Stimulated activated naive B cell treated with anti-CD40 and anti-IgM and Interleukin-4, amounts not matched to agents 10 μg/mL and 1 μg/mL and 100 μg/mL, for 72 hours (primary cell): ENCODE results near the gene SLC35D1.
"Not testable (repeated sequence)": the region's sequence is repeated elsewhere in the genome, so short reads cannot be mapped to it uniquely, and the experiment has no call there.

ENCODE experiments used
- ATAC-seq, 2 donors: fragments of 150-1000 bp; cut with Tn5 transposase; replicated peaks; 2 replicates each; pipeline ENCODE4 v1.10.0; 2021; ENCODE audit warnings: moderate library complexity in 1 of 2
- DNase-seq: peaks from one replicate; pipeline ENCODE4 v3.0.0; 2021
- H3K27ac Mint-ChIP-seq: one replicate; pipeline ENCODE4 v1.8.0; 2022; ENCODE audit warnings: mild to moderate bottlenecking, mixed read lengths
- H3K27me3 Mint-ChIP-seq, 2 donors: one replicate each; pipeline ENCODE4 v1.8.0; 2022; ENCODE audit warnings: mixed read lengths in 2 of 2
- H3K36me3 Mint-ChIP-seq, 2 donors: one replicate each; pipeline ENCODE4 v1.8.0; 2022; ENCODE audit warnings: mixed read lengths in 2 of 2, mild to moderate bottlenecking in 1 of 2
- H3K4me1 Mint-ChIP-seq, 2 donors: one replicate each; pipeline ENCODE4 v1.8.0; 2022; ENCODE audit warnings: mixed read lengths in 2 of 2, mild to moderate bottlenecking in 1 of 2
- H3K4me3 Mint-ChIP-seq, 2 donors: one replicate each; pipeline ENCODE4 v1.8.0; 2022; ENCODE audit warnings: mild to moderate bottlenecking in 2 of 2, mixed read lengths in 2 of 2, moderate library complexity in 1 of 2
- H3K9me3 Mint-ChIP-seq, 2 donors: one replicate each; pipeline ENCODE4 v1.8.0; 2022; ENCODE audit warnings: mixed read lengths in 2 of 2, mild to moderate bottlenecking in 1 of 2

Gene SLC35D1

GRCh38 chr1:67053785-67054772 lies at the start of gene SLC35D1:
Gene SLC35D1 (minus strand): TSS chr1:67054148. CDS start chr1:67054013, 135 bp downstream.
- Mint-ChIP-seq H3K9me3 (no peaks in the 10 kb centered on the region), H3K27ac (peak within 1 kb of the TSS; percentile 98), H3K4me1 (peaks cover 8 to 27% of the 10 kb centered on the region in 2 donors), H3K4me3 (peak within 1 kb of the TSS; percentile 95 to 99), H3K27me3 (no peaks in the 10 kb centered on the region), H3K36me3 (peaks cover 2 to 5% of the 10 kb centered on the region in 2 donors)
- ATAC-seq (peak; percentile 88 to 90), DNase-seq (peak; percentile 82)

GRCh38 chr1:67103548-67103947 lies 49.6 kb upstream of the SLC35D1 start:
- no peaks in the 10 kb centered on the region for H3K9me3 Mint-ChIP-seq

GRCh38 chr1:67100833-67101232 lies 46.9 kb upstream of the SLC35D1 start:
- Mint-ChIP-seq H3K27me3 (no peaks in the 10 kb centered on the region), H3K36me3 (no peaks in the 10 kb centered on the region), H3K4me3 (no peak overlapping the region), H3K27ac (no peak overlapping the region), H3K4me1 (no peaks in the 10 kb centered on the region), H3K9me3 (no peaks in the 10 kb centered on the region)
- DNase-seq: no peak
- ATAC-seq: no peak

More at GRCh38 chr1:67103548-67103947, 49.6 kb upstream of the SLC35D1 start:
- Mint-ChIP-seq H3K36me3 (no peaks in the 10 kb centered on the region), H3K4me1 (peaks cover 2 to 10% of the 10 kb centered on the region in 2 donors), H3K27ac (no peak overlapping the region), H3K27me3 (no peaks in the 10 kb centered on the region), H3K4me3 (no peak overlapping the region)
- DNase-seq (no peak), ATAC-seq (no peak)

GRCh38 chr1:67097305-67097704 lies 43.4 kb upstream of the SLC35D1 start:
- Mint-ChIP-seq H3K27ac (no peak overlapping the region), H3K4me1 (no peaks in the 10 kb centered on the region), H3K36me3 (no peaks in the 10 kb centered on the region), H3K4me3 (no peak overlapping the region), H3K9me3 (no peaks in the 10 kb centered on the region), H3K27me3 (no peaks in the 10 kb centered on the region)
- no peak for ATAC-seq
- no peak for DNase-seq

- Mint-ChIP-seq H3K4me3 (no peak overlapping the region), H3K4me1 (no peaks in the 10 kb centered on the region), H3K27me3 (no peaks in the 10 kb centered on the region), H3K9me3 (no peaks in the 10 kb centered on the region), H3K27ac (no peak overlapping the region), H3K36me3 (no peaks in the 10 kb centered on the region)
- ATAC-seq (no peak), DNase-seq (no peak)
Observed at GRCh38 chr1:67094191-67094590, 40.2 kb upstream of the SLC35D1 start.

GRCh38 chr1:67089685-67090208 lies 35.8 kb upstream of the SLC35D1 start:
- no peak for ATAC-seq
- Mint-ChIP-seq H3K4me1 (no peaks in the 10 kb centered on the region), H3K9me3 (no peaks in the 10 kb centered on the region), H3K36me3 (no peaks in the 10 kb centered on the region), H3K4me3 (no peak overlapping the region), H3K27me3 (no peaks in the 10 kb centered on the region), H3K27ac (no peak overlapping the region)
- no peak for DNase-seq

GRCh38 chr1:67088440-67088839 lies 34.5 kb upstream of the SLC35D1 start:
- no peaks in the 10 kb centered on the region for H3K27me3 Mint-ChIP-seq
- DNase-seq (no peak), ATAC-seq (no peak)
- no peaks in the 10 kb centered on the region for H3K4me1 Mint-ChIP-seq
- H3K36me3 Mint-ChIP-seq: no peaks in the 10 kb centered on the region
- H3K9me3 Mint-ChIP-seq: no peaks in the 10 kb centered on the region
- no peak overlapping the region for H3K4me3 Mint-ChIP-seq
- no peak overlapping the region for H3K27ac Mint-ChIP-seq

GRCh38 chr1:67085326-67085725 lies 31.4 kb upstream of the SLC35D1 start:
- no peaks in the 10 kb centered on the region for H3K9me3 Mint-ChIP-seq
- no peak overlapping the region for H3K4me3 Mint-ChIP-seq

GRCh38 chr1:67084765-67085318 lies 30.9 kb upstream of the SLC35D1 start:
- no peaks in the 10 kb centered on the region for H3K9me3 Mint-ChIP-seq

More at GRCh38 chr1:67085326-67085725, 31.4 kb upstream of the SLC35D1 start:
- Mint-ChIP-seq H3K27me3 (no peaks in the 10 kb centered on the region), H3K36me3 (no peaks in the 10 kb centered on the region), H3K27ac (no peak overlapping the region), H3K4me1 (no peaks in the 10 kb centered on the region)
- DNase-seq (no peak), ATAC-seq (no peak)

GRCh38 chr1:67078291-67078690 lies 24.3 kb upstream of the SLC35D1 start:
- ATAC-seq: no peak
- no peak overlapping the region for H3K4me3 Mint-ChIP-seq
- H3K27ac Mint-ChIP-seq: no peak overlapping the region
- no peaks in the 10 kb centered on the region for H3K27me3 Mint-ChIP-seq
- H3K9me3 Mint-ChIP-seq: peaks cover 0 to under 1% of the 10 kb centered on the region in 2 donors
- DNase-seq: no peak
- no peaks in the 10 kb centered on the region for H3K36me3 Mint-ChIP-seq
- H3K4me1 Mint-ChIP-seq: peaks cover 0 to 6% of the 10 kb centered on the region in 2 donors

More at GRCh38 chr1:67084765-67085318, 30.9 kb upstream of the SLC35D1 start:
- ATAC-seq: no peak
- Mint-ChIP-seq H3K27me3 (no peaks in the 10 kb centered on the region), H3K4me3 (no peak overlapping the region), H3K27ac (no peak overlapping the region), H3K36me3 (no peaks in the 10 kb centered on the region), H3K4me1 (no peaks in the 10 kb centered on the region)
- no peak for DNase-seq

GRCh38 chr1:67077593-67077992 lies 23.6 kb upstream of the SLC35D1 start:
- DNase-seq (no peak), ATAC-seq (peak in 1 of 2 donors; percentile 38)
- H3K9me3 Mint-ChIP-seq: peaks cover 4 to 5% of the 10 kb centered on the region in 2 donors
- no peak overlapping the region for H3K4me3 Mint-ChIP-seq
- H3K4me1 Mint-ChIP-seq: peaks cover 0 to 6% of the 10 kb centered on the region in 2 donors
- H3K27ac Mint-ChIP-seq: no peak overlapping the region
- peaks cover 0 to 2% of the 10 kb centered on the region in 2 donors for H3K27me3 Mint-ChIP-seq
- H3K36me3 Mint-ChIP-seq: peaks cover 0 to 3% of the 10 kb centered on the region in 2 donors

- H3K36me3 Mint-ChIP-seq: peaks cover under 1 to 13% of the 10 kb centered on the region in 2 donors
- H3K4me3 Mint-ChIP-seq: no peak overlapping the region
- H3K4me1 Mint-ChIP-seq: peaks cover 0 to 6% of the 10 kb centered on the region in 2 donors
- no peak for DNase-seq
- no peak for ATAC-seq
- H3K27me3 Mint-ChIP-seq: peaks cover 0 to 4% of the 10 kb centered on the region in 2 donors
- no peak overlapping the region for H3K27ac Mint-ChIP-seq
- peaks cover 12 to 15% of the 10 kb centered on the region in 2 donors for H3K9me3 Mint-ChIP-seq
Observed at GRCh38 chr1:67072749-67073148, 18.8 kb upstream of the SLC35D1 start.

GRCh38 chr1:67067655-67068054 lies 13.7 kb upstream of the SLC35D1 start:
- not testable (repeated sequence) for ATAC-seq, H3K27me3 Mint-ChIP-seq, H3K27ac Mint-ChIP-seq, H3K4me1 Mint-ChIP-seq, H3K4me3 Mint-ChIP-seq, DNase-seq
- peaks cover 8 to 19% of the 10 kb centered on the region in 2 donors for H3K36me3 Mint-ChIP-seq
- H3K9me3 Mint-ChIP-seq: peaks cover 15 to 23% of the 10 kb centered on the region in 2 donors

- no peaks in the 10 kb centered on the region for H3K4me1 Mint-ChIP-seq
- H3K36me3 Mint-ChIP-seq: peaks cover 5% of the 10 kb centered on the region in 2 donors
- no peak overlapping the region for H3K27ac Mint-ChIP-seq
- ATAC-seq (no peak), DNase-seq (no peak)
- H3K27me3 Mint-ChIP-seq: no peaks in the 10 kb centered on the region
- no peak overlapping the region for H3K4me3 Mint-ChIP-seq
- H3K9me3 Mint-ChIP-seq: peaks cover 4 to 8% of the 10 kb centered on the region in 2 donors
Observed at GRCh38 chr1:67062412-67062811, 8.5 kb upstream of the SLC35D1 start.
